ENCODE results near the gene SORCS2.

Gene SORCS2

GRCh38 chr4:7244331-7244665 is 52.0 kb downstream of the SORCS2 start:
- DNase-seq (ENCODE audit: low spot score) = no peak

- no peak for DNase-seq (ENCODE audit: low spot score)
Observed at GRCh38 chr4:7244751-7245320, 52.5 kb downstream of the SORCS2 start.

- no peak for DNase-seq (ENCODE audit: low spot score)
Observed at GRCh38 chr4:7247521-7247920, 55.2 kb downstream of the SORCS2 start.

- no peak for DNase-seq (ENCODE audit: low spot score)
Observed at GRCh38 chr4:7247946-7248345, 55.6 kb downstream of the SORCS2 start.

- DNase-seq (ENCODE audit: low spot score) = no peak
Observed at GRCh38 chr4:7248857-7249256, 56.5 kb downstream of the SORCS2 start.

- DNase-seq (ENCODE audit: low spot score) = no peak
Observed at GRCh38 chr4:7251321-7251720, 59.0 kb downstream of the SORCS2 start.

GRCh38 chr4:7252051-7252450 is 59.7 kb downstream of the SORCS2 start:
- no peak for DNase-seq (ENCODE audit: low spot score)

- no peak for DNase-seq (ENCODE audit: low spot score)
Observed at GRCh38 chr4:7252510-7253340, 60.4 kb downstream of the SORCS2 start.

GRCh38 chr4:7253341-7253700 is 61.0 kb downstream of the SORCS2 start:
- no peak for DNase-seq (ENCODE audit: low spot score)

GRCh38 chr4:7253837-7254236 is 61.5 kb downstream of the SORCS2 start:
- DNase-seq (ENCODE audit: low spot score) = no peak

- DNase-seq (ENCODE audit: low spot score) = no peak
Observed at GRCh38 chr4:7254736-7255487, 62.6 kb downstream of the SORCS2 start.

- DNase-seq (ENCODE audit: low spot score) = no peak
Observed at GRCh38 chr4:7255488-7255881, 63.1 kb downstream of the SORCS2 start.

- DNase-seq (ENCODE audit: low spot score) = no peak
Observed at GRCh38 chr4:7255996-7256395, 63.7 kb downstream of the SORCS2 start.

- no peak for DNase-seq (ENCODE audit: low spot score)
Observed at GRCh38 chr4:7256984-7257810, 64.9 kb downstream of the SORCS2 start.

- no peak for DNase-seq (ENCODE audit: low spot score)
Observed at GRCh38 chr4:7259039-7259438, 66.7 kb downstream of the SORCS2 start.

GRCh38 chr4:7260569-7260968 is 68.2 kb downstream of the SORCS2 start:
- no peak for DNase-seq (ENCODE audit: low spot score)

- no peak for DNase-seq (ENCODE audit: low spot score)
Observed at GRCh38 chr4:7261087-7261486, 68.7 kb downstream of the SORCS2 start.

- no peak for DNase-seq (ENCODE audit: low spot score)
Observed at GRCh38 chr4:7261536-7261935, 69.2 kb downstream of the SORCS2 start.

- no peak for DNase-seq (ENCODE audit: low spot score)
Observed at GRCh38 chr4:7262134-7262533, 69.8 kb downstream of the SORCS2 start.

GRCh38 chr4:7263166-7263565 is 70.8 kb downstream of the SORCS2 start:
- no peak for DNase-seq (ENCODE audit: low spot score)

GRCh38 chr4:7264694-7265093 is 72.4 kb downstream of the SORCS2 start:
- DNase-seq (ENCODE audit: low spot score) = no peak

- DNase-seq (ENCODE audit: low spot score) = no peak
Observed at GRCh38 chr4:7266525-7267292, 74.4 kb downstream of the SORCS2 start.

Data from cerebellar cortex (tissue), 1 donor.